Uterus (tissue), 4 donors: ENCODE measurements around the gene TMEM187. TPM values are rescaled to one million over a fixed set of nuclear protein-coding genes. Genes with fewer than 3 reads are reported as not detected.

Source experiments
- DNase-seq, 2 donors: peaks; one replicate each; pipeline ENCODE4 v3.0.0-alpha.2; 2019 to 2020
- H3K27ac ChIP-seq, 2 donors: fragments of 200-600 bp; sonication (generic); 1 replicate in 1 of 2; 2 replicates in 1 of 2; pipeline ENCODE4 v1.5.1; 2016 to 2018
- H3K27me3 ChIP-seq, 2 donors: fragments of 200-600 bp; sonication (generic); one replicate each; pipeline ENCODE4 v1.5.1; 2018 to 2019; ENCODE audit warnings: control low read depth in 1 of 2
- H3K36me3 ChIP-seq, 2 donors: fragments of 200-600 bp; sonication (generic); one replicate each; pipeline ENCODE4 v1.5.1; 2019; ENCODE audit warnings: control low read depth in 1 of 2
- H3K4me1 ChIP-seq, 2 donors: fragments of 200-600 bp; sonication (generic); one replicate each; pipeline ENCODE4 v1.5.1; 2018 to 2019; ENCODE audit warnings: control low read depth in 1 of 2
- H3K4me3 ChIP-seq, 2 donors: fragments of 200-600 bp; sonication (generic); 1 replicate in 1 of 2; 2 replicates in 1 of 2; pipeline ENCODE4 v1.5.1; 2018 to 2019; ENCODE audit warnings: mild to moderate bottlenecking in 1 of 2
- H3K9me3 ChIP-seq, 2 donors: fragments of 200-600 bp; sonication (generic); one replicate each; pipeline ENCODE4 v1.5.1; 2019; ENCODE audit warnings: control low read depth in 1 of 2
- POLR2A ChIP-seq, 2 donors: fragments of 450-650 bp; IDR thresholded peaks; one replicate each; pipeline ENCODE4 v1.6.1; 2016; ENCODE audit warnings: antibody characterized with exemption in 2 of 2, mild to moderate bottlenecking in 1 of 2, moderate library complexity in 1 of 2
- intact Hi-C: fragments of 100-400 bp; cut with DNase I; formaldehyde crosslinking; loops from one replicate; pipeline ENCODE4 v1.15.1; 2023; ENCODE audit warnings: low total_unique reads
- total RNA-seq, 4 donors: library from RNA; depleted of rRNA in 3 of 4; stranded (reverse); fragments of >200 nt in 3 of 4; gene quantifications; one replicate each; pipeline versions ENCODE4 v1.1.0 to v1.2.4, GENCODE V29; 2014 to 2023
- TF ChIP-seq, protein P1 (sequence below), 4 experiments: fragments of 200-600 bp in 2 of 4; fragments of 450-650 bp in 2 of 4; sonication (generic) in 2 of 4; IDR thresholded peaks; one replicate each; pipeline ENCODE4 v1.5.1; 2016 to 2019; ENCODE audit warnings: antibody characterized with exemption in 4 of 4, mild to moderate bottlenecking in 2 of 4, moderate library complexity in 1 of 4
- donor health status: DM: yes; HTN: yes; CAD: no.

Gene TMEM187
- total RNA-seq, 4 donors from 2014 or later: 2.5 to 9.6 (median 6.2) TPM; not detected in 1

DNA sequence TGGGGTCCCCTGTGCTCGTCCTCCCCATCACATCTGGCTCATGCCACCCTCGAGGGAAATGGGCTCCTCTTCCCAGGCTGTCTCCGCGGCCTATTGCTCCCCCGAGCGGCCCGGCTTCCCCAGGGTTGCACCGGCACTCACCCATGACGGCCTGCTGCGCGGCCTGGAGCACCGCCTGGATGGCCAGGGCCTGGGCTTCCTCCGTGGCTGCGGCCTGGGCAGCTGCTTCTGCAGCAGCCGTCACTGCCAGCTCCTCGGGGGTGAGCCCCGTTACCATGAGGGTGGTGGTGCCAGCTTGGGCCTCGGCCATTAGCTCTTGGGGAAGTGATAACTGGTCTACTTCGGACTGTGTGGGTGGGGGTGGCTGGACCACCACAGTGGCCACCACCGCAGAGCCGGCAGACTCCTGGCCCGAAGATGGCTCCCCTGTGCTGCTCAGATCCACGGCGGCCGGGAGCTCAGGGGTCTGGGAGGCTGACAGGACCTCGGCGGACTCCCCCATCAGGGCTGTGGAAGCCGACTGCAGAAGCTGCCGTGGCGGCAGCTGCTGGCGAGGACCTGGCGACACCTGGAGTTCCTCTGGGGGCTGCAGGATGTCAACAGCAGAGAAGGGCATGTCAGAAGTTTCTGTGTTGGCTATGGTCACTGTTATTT lies 20.1 kb upstream of the TMEM187 start:
- intact Hi-C loops: loop anchor here (5.0 kb wide), 1 partner anchor 190 kb away; the partner anchor contains the start of gene PLXNB3
- Histone ChIP-seq H3K4me1 (no peaks in the 10 kb centered on the region), H3K4me3 (no peak overlapping the region)

DNA sequence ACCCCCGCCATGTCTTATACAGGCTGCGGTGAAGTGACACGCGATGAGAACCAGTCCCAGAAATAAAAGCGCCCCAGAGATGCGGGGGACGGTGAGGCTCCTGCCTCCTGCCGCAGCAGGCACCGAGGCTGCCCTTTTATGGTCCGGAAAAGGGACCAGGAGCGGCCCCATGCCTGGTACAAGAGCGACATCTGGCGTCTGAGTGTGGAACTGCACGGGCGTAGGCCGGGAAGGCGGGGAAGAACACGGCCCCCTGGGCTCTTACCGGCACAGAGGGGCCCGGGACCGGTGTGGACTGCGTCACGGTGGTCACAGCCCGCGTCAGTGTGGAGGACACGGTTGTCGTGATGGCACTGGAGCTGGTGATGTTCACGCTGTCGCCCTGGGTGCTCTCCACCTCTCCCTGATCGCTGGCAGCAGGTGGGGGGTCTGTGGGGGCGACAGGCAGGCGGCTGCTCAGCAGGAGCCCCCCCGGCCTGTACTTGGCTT lies 19.2 kb upstream of the TMEM187 start:
- Histone ChIP-seq H3K27ac (peak overlapping the region; percentile 79 to 88), H3K4me3 (peak overlapping the region in 1 of 2 donors; percentile 4), H3K4me1 (no peaks in the 10 kb centered on the region), H3K27me3 (no peaks in the 10 kb centered on the region), H3K9me3 (no peaks in the 10 kb centered on the region), H3K36me3 (no peaks in the 10 kb centered on the region)
- intact Hi-C loops: loop anchor here (5.0 kb wide), 1 partner anchor 191 kb away; the partner anchor contains the start of gene PLXNB3
- TF ChIP-seq POLR2A (IDR thresholded peaks at IDR 0.05): peak in 1 of 2 donors; percentile 24
- TF ChIP-seq, protein P1, sequence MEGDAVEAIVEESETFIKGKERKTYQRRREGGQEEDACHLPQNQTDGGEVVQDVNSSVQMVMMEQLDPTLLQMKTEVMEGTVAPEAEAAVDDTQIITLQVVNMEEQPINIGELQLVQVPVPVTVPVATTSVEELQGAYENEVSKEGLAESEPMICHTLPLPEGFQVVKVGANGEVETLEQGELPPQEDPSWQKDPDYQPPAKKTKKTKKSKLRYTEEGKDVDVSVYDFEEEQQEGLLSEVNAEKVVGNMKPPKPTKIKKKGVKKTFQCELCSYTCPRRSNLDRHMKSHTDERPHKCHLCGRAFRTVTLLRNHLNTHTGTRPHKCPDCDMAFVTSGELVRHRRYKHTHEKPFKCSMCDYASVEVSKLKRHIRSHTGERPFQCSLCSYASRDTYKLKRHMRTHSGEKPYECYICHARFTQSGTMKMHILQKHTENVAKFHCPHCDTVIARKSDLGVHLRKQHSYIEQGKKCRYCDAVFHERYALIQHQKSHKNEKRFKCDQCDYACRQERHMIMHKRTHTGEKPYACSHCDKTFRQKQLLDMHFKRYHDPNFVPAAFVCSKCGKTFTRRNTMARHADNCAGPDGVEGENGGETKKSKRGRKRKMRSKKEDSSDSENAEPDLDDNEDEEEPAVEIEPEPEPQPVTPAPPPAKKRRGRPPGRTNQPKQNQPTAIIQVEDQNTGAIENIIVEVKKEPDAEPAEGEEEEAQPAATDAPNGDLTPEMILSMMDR (IDR thresholded peaks at IDR 0.05): peak; percentile 98 to 99 (median 98)
- peak; percentile 86 to 88 for DNase-seq

More for the DNA sequence above, 20.1 kb upstream of the TMEM187 start:
- Histone ChIP-seq H3K36me3 (no peaks in the 10 kb centered on the region), H3K9me3 (no peaks in the 10 kb centered on the region), H3K27ac (peak overlapping the region; percentile 79 to 88), H3K27me3 (no peaks in the 10 kb centered on the region)
- no peak for DNase-seq
- TF ChIP-seq POLR2A (IDR thresholded peaks at IDR 0.05): no peak
- TF ChIP-seq, protein P1 (IDR thresholded peaks at IDR 0.05): no peak

DNA sequence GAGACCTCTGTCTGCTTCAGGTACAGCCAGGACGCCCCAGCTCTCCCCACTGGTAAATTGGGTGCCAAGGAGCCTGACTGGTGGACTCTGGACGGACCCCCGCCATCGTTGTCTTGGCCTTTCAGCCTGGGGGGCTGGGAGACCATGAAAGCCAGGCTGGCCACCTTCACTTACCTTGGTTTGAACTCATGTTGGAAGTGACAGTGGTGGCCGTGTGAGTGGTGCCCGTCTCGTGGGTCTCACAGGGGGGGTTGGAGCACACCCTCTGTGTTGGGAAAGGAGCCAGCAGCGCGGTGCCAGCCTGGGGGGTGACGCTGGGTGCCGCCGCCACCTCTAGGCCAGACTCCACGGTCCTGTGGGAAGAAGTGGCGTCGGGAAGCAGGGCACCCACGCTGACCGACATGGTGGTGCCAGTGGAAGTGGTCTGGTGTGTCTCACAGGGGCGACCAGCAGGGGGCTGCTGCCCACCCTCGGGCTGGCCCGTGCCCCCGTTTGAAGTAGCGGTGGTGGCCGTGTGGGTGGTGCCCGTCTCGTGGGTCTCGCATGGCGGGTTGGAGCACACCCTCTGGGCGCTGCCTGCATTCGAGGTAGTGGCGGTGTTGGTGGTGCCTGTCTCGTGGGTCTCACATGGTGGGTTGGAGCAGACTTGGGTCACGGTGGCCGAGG lies 18.5 kb upstream of the TMEM187 start:
- peak overlapping the region in 1 of 2 donors; percentile 4 for H3K4me3 ChIP-seq
- peak overlapping the region; percentile 79 to 88 for H3K27ac ChIP-seq
- DNase-seq: no peak
- intact Hi-C loops: loop anchor here (5.0 kb wide), 1 partner anchor 192 kb away; the partner anchor contains the start of gene PLXNB3
- no peaks in the 10 kb centered on the region for H3K4me1 ChIP-seq
- no peaks in the 10 kb centered on the region for H3K36me3 ChIP-seq
- H3K27me3 ChIP-seq: no peaks in the 10 kb centered on the region
- no peaks in the 10 kb centered on the region for H3K9me3 ChIP-seq
- no peak for TF ChIP-seq POLR2A (IDR thresholded peaks at IDR 0.05)
- TF ChIP-seq, protein P1 (IDR thresholded peaks at IDR 0.05): no peak

DNA sequence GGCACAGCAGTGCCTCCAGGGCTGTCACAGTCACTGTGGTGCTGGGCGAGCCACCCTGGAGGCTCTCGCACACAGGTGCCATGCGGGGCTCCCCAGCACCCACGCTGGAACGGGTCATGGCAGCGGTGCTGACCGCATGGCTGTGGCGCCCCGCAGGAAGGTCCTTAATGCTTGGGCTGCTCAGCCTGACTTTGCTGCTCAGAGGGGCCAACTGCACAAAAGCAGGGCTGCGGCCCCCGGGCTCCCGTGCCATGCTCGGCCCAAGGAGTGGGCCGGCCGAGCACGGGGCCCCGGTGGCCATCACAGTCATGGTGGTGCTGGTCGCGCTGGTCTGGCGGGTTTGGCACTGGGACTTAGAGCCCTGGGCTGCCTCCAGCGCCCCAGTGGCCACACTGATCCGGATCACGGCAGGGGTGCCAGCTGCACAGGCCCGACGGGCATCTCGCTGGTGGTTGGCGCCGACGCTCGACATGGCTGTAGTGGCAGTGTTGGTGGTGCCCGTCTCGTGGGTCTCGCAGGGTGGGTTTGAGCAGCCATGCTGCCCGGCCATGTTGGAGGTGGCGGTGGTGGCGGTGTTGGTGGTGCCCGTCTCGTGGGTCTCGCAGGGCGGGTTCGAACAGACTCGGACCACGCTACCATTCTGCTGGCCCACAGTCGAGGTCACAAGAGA lies 17.9 kb upstream of the TMEM187 start:
- TF ChIP-seq, protein P1 (IDR thresholded peaks at IDR 0.05): no peak
- no peak for TF ChIP-seq POLR2A (IDR thresholded peaks at IDR 0.05)
- H3K27ac ChIP-seq: peak overlapping the region; percentile 79 to 88
- no peaks in the 10 kb centered on the region for H3K4me1 ChIP-seq
- DNase-seq: no peak
- H3K9me3 ChIP-seq: no peaks in the 10 kb centered on the region
- no peaks in the 10 kb centered on the region for H3K36me3 ChIP-seq
- no peaks in the 10 kb centered on the region for H3K27me3 ChIP-seq
- intact Hi-C loops: loop anchor here (5.0 kb wide), 1 partner anchor 192 kb away; the partner anchor contains the start of gene PLXNB3
- no peak overlapping the region for H3K4me3 ChIP-seq
